ENCODE results near the gene CHPT1.
A peak's percentile ranks its signal among the peaks of the same experiment; 100 is the strongest.

Gene CHPT1

GRCh38 chr12:101767537-101767936 is 70.1 kb downstream of the CHPT1 start:
- DNase-seq (ENCODE audit: low read depth): no peak
- no peak for TF ChIP-seq CTCF (IDR thresholded peaks at IDR 0.05; ENCODE audit: insufficient read depth, low read depth, low read length, missing control alignments)
- H3K4me3 ChIP-seq (ENCODE audit: low read depth, low read length): no peak overlapping the region

GRCh38 chr12:101768781-101769180 is 71.3 kb downstream of the CHPT1 start:
- H3K4me3 ChIP-seq (ENCODE audit: low read depth, low read length): no peak overlapping the region
- no peak for DNase-seq (ENCODE audit: low read depth)
- no peak for TF ChIP-seq CTCF (IDR thresholded peaks at IDR 0.05; ENCODE audit: insufficient read depth, low read depth, low read length, missing control alignments)

- no peak for TF ChIP-seq CTCF (IDR thresholded peaks at IDR 0.05; ENCODE audit: insufficient read depth, low read depth, low read length, missing control alignments)
- DNase-seq (ENCODE audit: low read depth): no peak
- no peak overlapping the region for H3K4me3 ChIP-seq (ENCODE audit: low read depth, low read length)
These were observed 72.4 kb downstream of the CHPT1 start for GRCh38 chr12:101769865-101770264.

GRCh38 chr12:101772012-101772775 is 74.8 kb downstream of the CHPT1 start:
- no peak for DNase-seq (ENCODE audit: low read depth)
- TF ChIP-seq CTCF (IDR thresholded peaks at IDR 0.05; ENCODE audit: insufficient read depth, low read depth, low read length, missing control alignments): no peak
- H3K4me3 ChIP-seq (ENCODE audit: low read depth, low read length): no peak overlapping the region

- no peak overlapping the region for H3K4me3 ChIP-seq (ENCODE audit: low read depth, low read length)
- peak; percentile 84 for TF ChIP-seq CTCF (IDR thresholded peaks at IDR 0.05; ENCODE audit: insufficient read depth, low read depth, low read length, missing control alignments)
- DNase-seq (ENCODE audit: low read depth): peak; percentile 81
These were observed 76.3 kb downstream of the CHPT1 start for GRCh38 chr12:101773650-101774162.

- no peak for TF ChIP-seq CTCF (IDR thresholded peaks at IDR 0.05; ENCODE audit: insufficient read depth, low read depth, low read length, missing control alignments)
- no peak overlapping the region for H3K4me3 ChIP-seq (ENCODE audit: low read depth, low read length)
- no peak for DNase-seq (ENCODE audit: low read depth)
These were observed 78.4 kb downstream of the CHPT1 start for GRCh38 chr12:101775816-101776215.

- no peak for DNase-seq (ENCODE audit: low read depth)
- no peak for TF ChIP-seq CTCF (IDR thresholded peaks at IDR 0.05; ENCODE audit: insufficient read depth, low read depth, low read length, missing control alignments)
- no peak overlapping the region for H3K4me3 ChIP-seq (ENCODE audit: low read depth, low read length)
These were observed 80.0 kb downstream of the CHPT1 start for GRCh38 chr12:101777485-101777884.
